AG08395 (cell line): ENCODE measurements around the gene PSMD6.
A peak's percentile ranks its signal among the peaks of the same experiment; 100 is the strongest.

Experiments
- DNase-seq: peaks from one replicate; pipeline ENCODE4 v3.0.0; 2012; ENCODE audit warnings: mixed read lengths, low spot score

The PSMD6 gene

GRCh38 chr3:64023187-64023860 is at the start of gene PSMD6:
Gene PSMD6, minus strand, starts transcription at chr3:64023494. Its CDS starts 75 bp downstream, at chr3:64023419.
- DNase-seq: peak; percentile 92

GRCh38 chr3:64072126-64072525 is 48.8 kb upstream of the PSMD6 start:
- DNase-seq: no peak

- DNase-seq: no peak
Observed at GRCh38 chr3:64070704-64071103, 47.4 kb upstream of the PSMD6 start.

GRCh38 chr3:64067506-64068346 is 44.4 kb upstream of the PSMD6 start:
- no peak for DNase-seq

GRCh38 chr3:64064804-64065203 is 41.5 kb upstream of the PSMD6 start:
- no peak for DNase-seq

- DNase-seq: no peak
Observed at GRCh38 chr3:64063983-64064438, 40.7 kb upstream of the PSMD6 start.

- no peak for DNase-seq
Observed at GRCh38 chr3:64063207-64063982, 40.1 kb upstream of the PSMD6 start.

GRCh38 chr3:64061628-64062027 is 38.3 kb upstream of the PSMD6 start:
- no peak for DNase-seq

GRCh38 chr3:64059484-64060175 is 36.3 kb upstream of the PSMD6 start:
- DNase-seq: no peak

- DNase-seq: no peak
Observed at GRCh38 chr3:64058566-64058965, 35.3 kb upstream of the PSMD6 start.

- no peak for DNase-seq
Observed at GRCh38 chr3:64057231-64057630, 33.9 kb upstream of the PSMD6 start.

GRCh38 chr3:64056606-64057180 is 33.4 kb upstream of the PSMD6 start:
- peak; percentile 47 for DNase-seq

GRCh38 chr3:64055076-64055475 is 31.8 kb upstream of the PSMD6 start:
- no peak for DNase-seq

GRCh38 chr3:64054488-64054887 is 31.2 kb upstream of the PSMD6 start:
- DNase-seq: no peak

- no peak for DNase-seq
Observed at GRCh38 chr3:64053581-64053980, 30.3 kb upstream of the PSMD6 start.

GRCh38 chr3:64053117-64053516 is 29.8 kb upstream of the PSMD6 start:
- no peak for DNase-seq

- no peak for DNase-seq
Observed at GRCh38 chr3:64049832-64050231, 26.5 kb upstream of the PSMD6 start.

GRCh38 chr3:64049136-64049535 is 25.8 kb upstream of the PSMD6 start:
- peak; percentile 29 for DNase-seq

- DNase-seq: peak; percentile 53
Observed at GRCh38 chr3:64048631-64049061, 25.4 kb upstream of the PSMD6 start.

GRCh38 chr3:64047787-64048186 is 24.5 kb upstream of the PSMD6 start:
- DNase-seq: no peak

- no peak for DNase-seq
Observed at GRCh38 chr3:64046996-64047594, 23.8 kb upstream of the PSMD6 start.
